ENCODE data around the gene SLC25A47.

DNA sequence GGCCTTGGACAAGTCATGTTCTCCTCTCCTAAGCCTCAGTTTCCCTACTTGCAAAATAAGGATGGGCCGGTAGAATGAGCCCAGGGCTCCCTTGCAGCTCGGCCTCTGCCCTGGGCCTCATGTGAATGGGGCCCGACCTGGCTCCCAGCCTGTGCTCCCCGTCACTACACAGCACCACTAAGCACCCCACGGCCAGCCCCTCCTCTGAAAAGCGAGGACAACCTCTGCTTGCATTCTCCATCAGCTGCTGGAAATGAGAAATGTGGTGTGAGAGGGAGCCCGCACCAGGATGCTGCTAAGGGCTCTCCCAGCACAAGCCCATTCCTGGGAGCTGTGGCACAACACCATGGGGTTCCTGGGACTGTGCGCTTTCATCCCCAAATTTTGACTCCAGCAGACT, 10.2 kb downstream of the SLC25A47 start:
- TF ChIP-seq, protein P1, sequence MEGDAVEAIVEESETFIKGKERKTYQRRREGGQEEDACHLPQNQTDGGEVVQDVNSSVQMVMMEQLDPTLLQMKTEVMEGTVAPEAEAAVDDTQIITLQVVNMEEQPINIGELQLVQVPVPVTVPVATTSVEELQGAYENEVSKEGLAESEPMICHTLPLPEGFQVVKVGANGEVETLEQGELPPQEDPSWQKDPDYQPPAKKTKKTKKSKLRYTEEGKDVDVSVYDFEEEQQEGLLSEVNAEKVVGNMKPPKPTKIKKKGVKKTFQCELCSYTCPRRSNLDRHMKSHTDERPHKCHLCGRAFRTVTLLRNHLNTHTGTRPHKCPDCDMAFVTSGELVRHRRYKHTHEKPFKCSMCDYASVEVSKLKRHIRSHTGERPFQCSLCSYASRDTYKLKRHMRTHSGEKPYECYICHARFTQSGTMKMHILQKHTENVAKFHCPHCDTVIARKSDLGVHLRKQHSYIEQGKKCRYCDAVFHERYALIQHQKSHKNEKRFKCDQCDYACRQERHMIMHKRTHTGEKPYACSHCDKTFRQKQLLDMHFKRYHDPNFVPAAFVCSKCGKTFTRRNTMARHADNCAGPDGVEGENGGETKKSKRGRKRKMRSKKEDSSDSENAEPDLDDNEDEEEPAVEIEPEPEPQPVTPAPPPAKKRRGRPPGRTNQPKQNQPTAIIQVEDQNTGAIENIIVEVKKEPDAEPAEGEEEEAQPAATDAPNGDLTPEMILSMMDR (IDR thresholded peaks at IDR 0.05) = no peak
- TF ChIP-seq EZH2 (IDR thresholded peaks at IDR 0.05; ENCODE audit: borderline replicate concordance, insufficient read depth, low read depth, low read length, poor library complexity, severe bottlenecking) = no peak

Data from B cell (primary cell).